ENCODE measurements around the gene METAP2.
"Not testable (repeated sequence)": the region's sequence is repeated elsewhere in the genome, so short reads cannot be mapped to it uniquely, and the experiment has no call there.

The METAP2 gene

GRCh38 chr12:95473884-95474659, at the start of gene METAP2:
METAP2 (plus strand) TSS chr12:95474152; CDS start chr12:95474180, 28 bp downstream.
- peak; percentile 96 for DNase-seq (ENCODE audit: low spot score)

- no peak for DNase-seq (ENCODE audit: low spot score)
Observed at GRCh38 chr12:95424271-95424994, 49.5 kb upstream of the METAP2 start.

GRCh38 chr12:95429172-95429510, 44.8 kb upstream of the METAP2 start:
- DNase-seq (ENCODE audit: low spot score), result no peak

GRCh38 chr12:95431120-95431519, 42.8 kb upstream of the METAP2 start:
- DNase-seq (ENCODE audit: low spot score), result no peak

- DNase-seq (ENCODE audit: low spot score), result no peak
Observed at GRCh38 chr12:95435355-95435754, 38.6 kb upstream of the METAP2 start.

GRCh38 chr12:95437565-95437964, 36.4 kb upstream of the METAP2 start:
- no peak for DNase-seq (ENCODE audit: low spot score)

DNA sequence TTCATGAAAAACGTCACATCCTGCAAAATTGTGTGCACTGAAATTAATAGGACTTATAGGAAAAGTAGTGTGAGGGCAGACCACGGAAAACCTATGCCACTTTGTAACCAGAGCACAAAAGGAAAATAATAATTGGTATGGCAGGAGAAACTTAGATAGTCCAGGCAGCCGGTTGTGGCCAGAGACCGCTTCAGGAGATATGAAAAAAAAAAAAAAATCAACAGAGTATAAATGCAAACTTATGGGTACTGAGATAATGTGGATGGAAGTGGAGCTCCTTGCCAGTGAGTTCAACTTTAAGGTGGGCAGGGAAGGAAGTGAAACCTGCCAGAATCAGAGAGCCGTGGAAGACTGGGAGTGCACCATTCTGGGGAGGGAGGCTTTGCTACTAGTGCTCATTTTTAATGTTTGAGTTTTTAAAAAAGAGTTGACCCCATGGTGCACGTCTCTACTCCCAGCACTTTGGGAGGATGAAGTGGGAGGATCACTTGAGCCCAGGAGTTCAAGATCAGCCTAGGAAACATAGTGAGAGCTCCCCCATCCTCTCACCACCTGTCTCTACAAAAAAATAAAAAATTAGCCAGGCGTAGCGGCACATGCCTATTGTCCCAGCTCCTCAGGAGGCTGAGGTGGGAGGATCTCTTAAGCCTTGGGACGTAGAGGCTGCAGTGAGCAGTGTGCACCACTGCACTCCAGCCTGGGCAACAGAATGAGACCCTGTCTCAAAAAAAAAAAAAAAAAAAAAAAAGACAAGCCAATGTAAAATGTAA, 34.3 kb upstream of the METAP2 start:
- no peak for DNase-seq (ENCODE audit: low spot score)

DNA sequence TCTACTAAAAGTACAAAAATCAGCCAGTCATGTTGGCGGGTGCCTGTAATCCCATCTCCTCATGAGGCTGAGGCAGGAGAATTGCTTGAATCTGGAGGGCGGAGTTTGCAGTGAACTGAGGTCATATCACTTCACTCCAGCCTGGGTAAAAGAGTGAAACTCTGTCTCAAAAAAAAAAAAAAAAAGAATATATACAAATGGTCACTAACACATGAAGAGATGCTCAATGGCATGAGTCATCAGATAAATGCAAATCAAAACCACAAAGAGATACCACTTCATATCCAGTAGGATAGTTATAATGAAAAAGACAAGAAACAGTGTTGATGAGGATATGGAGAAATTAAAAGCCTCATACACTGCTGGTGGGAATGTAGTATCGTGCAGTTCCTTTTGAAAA, 33.6 kb upstream of the METAP2 start:
- no peak for DNase-seq (ENCODE audit: low spot score)

DNA sequence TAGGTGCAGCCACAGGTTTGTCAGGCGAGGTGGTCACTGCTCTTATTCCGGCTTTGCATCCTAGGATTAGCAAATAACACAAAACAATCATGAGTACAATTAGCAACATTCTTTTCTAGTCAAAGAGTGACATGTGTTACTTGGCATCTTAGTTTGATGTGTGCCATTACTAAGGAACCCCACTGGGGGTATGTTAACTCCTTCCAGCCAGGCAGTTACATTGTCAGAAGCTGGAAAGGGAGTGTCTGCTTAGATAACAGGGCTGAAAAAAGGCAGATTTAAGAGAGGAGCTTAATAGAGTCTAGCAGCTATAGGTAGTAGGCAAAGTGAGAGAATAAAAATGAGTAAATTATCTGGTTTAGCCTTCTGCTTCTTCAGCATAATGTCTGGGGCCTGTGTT, 30.5 kb upstream of the METAP2 start:
- DNase-seq (ENCODE audit: low spot score), result no peak

DNA sequence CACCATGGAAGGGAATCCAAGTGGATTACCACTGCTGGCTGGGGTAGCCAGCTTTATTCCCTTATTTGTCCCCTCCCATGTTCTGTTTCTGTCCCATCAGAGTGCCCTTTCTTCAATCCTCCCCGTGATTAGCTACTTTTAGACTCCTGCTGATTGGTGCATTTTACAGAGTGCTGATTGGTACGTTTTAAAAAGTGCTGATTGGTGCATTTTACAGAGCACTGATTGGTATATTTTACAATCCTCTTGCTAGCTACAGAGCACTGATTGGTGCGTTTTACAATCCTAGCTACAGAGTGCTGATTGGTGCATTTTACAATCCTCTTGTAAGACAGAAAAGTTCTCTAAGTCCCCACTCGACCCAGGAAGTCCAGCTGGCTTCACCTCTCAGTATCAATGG, 28.9 kb upstream of the METAP2 start:
- not testable (repeated sequence) for DNase-seq (ENCODE audit: low spot score)

DNA sequence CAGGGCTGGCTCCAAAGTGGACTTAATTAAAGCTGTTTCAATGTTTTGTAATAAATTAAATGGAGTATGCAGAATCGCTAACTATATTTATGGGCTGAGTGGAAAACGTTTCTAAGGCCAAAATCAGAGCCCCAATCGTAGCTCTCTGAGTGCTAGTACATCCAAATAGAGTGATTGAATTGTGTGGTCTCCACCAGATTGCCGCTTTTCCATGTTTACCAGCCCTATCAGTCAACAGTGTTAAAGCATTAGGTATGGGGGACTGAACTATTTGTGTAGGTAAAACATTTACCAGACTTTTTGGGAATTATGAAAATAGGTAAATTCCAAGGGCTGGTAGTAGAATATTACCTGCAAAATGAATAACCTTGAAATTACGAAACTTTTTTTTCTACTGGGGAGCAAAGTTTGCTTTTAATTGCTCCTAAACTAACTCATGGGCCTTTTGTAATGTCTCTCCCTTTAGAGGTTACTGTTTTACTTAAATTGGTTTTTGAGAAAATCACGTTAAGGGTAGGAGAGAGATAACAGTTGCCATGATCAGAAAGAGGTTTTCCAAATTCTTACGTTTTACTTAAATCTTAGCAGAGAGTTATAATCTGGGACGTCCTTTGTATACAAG, 28.0 kb upstream of the METAP2 start:
- DNase-seq (ENCODE audit: low spot score), result no peak

- peak; percentile 70 for DNase-seq (ENCODE audit: low spot score)
Observed at GRCh38 chr12:95446506-95446900, 27.4 kb upstream of the METAP2 start.

- DNase-seq (ENCODE audit: low spot score), result not testable (repeated sequence)
Observed at GRCh38 chr12:95449656-95450055, 24.3 kb upstream of the METAP2 start.

DNA sequence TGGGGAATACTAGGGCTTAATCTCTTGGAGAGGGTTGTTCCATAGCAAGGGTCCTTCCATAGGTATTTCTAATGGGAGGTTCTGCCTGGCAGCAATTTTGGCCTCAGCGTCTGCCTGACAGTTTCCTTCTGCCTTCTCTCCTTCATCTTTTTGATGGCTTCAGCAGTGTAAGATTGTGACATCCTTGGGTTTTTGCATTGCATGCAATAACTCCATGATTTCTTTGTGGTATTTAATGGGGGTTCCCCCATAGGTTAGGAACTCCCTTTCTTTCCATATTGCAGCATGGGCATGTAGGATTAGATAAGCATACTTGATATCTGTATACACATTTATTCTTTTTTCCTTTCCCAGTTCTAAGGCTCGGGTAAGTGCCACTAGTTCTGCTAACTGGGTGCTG, 21.5 kb upstream of the METAP2 start:
- not testable (repeated sequence) for DNase-seq (ENCODE audit: low spot score)

GRCh38 chr12:95453881-95454280, 20.1 kb upstream of the METAP2 start:
- DNase-seq (ENCODE audit: low spot score), result not testable (repeated sequence)

DNA sequence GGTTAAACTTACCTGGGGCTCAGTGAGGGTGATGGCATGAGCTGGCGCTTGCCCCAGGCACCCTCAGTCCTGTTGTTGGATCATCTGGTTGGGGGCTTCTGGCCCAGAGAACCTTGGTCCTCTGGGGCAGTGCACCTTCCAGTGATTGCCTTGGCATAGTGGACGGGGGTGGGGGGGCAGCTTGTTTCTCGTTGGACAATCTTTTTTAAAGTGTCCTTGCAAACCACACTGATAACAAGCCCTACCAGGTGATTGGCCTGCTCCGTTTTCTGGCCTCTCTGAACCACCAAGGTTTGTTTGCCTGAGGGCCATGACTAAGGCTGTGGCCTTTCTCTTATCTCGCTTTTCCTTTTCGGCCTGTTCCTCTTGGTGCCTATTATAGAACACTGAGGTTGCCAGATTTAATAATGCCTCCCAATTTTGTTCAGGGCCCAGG, 19.2 kb upstream of the METAP2 start:
- DNase-seq (ENCODE audit: low spot score), result not testable (repeated sequence)

DNA sequence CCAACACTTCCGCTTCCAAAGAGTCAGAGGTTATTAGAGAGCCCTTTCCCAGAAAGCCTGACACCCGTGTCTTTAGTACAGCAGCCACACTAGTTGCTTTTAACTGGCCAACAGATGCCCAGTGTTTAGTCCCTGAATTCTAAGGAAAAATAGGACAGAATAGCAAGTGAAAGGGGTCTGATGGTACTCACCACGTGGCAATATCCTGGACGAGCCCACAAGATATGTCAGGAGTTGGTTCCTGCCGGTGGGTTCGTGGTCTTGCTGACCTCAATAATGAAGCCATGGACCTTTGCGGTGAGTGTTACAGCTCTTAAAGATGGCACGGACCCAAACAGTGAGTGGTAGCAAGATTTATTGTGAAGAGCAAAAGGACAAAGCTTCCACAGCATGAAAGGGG, 16.3 kb upstream of the METAP2 start:
- DNase-seq (ENCODE audit: low spot score), result not testable (repeated sequence)

DNA sequence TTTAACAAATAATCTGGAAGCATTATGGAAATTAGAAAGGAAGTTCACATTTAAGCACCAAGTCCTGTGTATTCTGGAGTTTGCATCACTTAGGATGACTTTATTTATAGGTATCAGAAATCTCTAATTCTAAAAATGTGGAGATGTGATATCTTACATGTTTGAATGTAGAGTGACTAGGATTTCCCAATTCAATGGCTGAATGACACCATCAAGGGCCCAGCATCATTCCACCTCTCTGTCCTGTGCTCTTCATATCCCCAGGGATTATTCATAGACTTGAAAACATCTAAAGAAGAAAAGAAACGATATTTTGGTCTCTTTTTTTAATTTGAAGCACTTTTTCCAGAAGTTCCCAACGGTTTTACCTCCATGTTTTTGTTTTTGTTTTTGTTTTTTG, 15.2 kb upstream of the METAP2 start:
- DNase-seq (ENCODE audit: low spot score), result no peak

DNA sequence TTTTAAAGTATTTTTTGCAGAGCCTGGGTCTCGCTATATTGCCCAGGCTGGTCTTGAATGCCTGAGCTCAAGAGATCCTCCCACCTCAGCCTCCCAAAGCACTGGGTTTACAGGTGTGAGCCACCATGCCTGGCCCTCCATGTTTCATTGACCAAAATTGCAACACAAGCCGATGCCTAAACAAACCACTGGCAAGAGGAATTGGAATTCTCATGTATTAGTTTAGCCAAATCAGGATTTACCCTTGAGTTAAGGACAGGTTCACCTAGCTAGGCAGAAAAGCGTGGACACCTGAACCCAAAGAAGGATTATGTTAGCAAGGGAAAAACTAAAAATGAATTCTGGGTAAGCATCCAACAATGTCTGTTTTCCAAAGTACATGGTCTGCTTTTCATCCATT, 14.6 kb upstream of the METAP2 start:
- no peak for DNase-seq (ENCODE audit: low spot score)

- no peak for DNase-seq (ENCODE audit: low spot score)
Observed at GRCh38 chr12:95460105-95460504, 13.8 kb upstream of the METAP2 start.

GRCh38 chr12:95460896-95461295, 13.1 kb upstream of the METAP2 start:
- DNase-seq (ENCODE audit: low spot score), result no peak

DNA sequence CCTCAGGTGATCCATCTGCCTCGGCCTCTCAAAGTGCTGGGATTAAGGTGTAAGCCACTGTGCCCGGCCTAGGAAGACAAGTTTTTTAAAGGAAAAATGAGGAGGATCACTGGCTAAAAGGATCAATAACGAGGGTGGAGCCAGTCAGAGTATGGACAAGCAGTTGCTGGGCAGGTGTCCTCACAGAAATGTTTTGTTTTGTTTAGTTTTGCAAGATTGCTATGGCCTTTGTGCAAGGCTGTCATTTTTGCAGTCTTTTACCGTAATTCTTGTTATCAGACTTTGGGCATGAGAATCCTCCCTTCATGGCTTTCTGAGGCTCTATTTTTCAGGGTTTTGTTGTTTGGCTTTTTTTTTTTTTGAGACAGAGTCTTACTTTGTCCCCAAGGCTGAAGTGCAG, 11.9 kb upstream of the METAP2 start:
- DNase-seq (ENCODE audit: low spot score), result no peak

Data from left forelimb (tissue), 1 donor.